Neural cell (in vitro differentiated cells): Measurements from ENCODE around the gene OR6X1. TPM values are rescaled to one million over a fixed set of nuclear protein-coding genes. Genes with fewer than 3 reads are reported as not detected.

Source experiments
- H2AFZ ChIP-seq: fragments of 200-600, 300-800 bp; sonication (generic), shearing (Covaris generic); 2 replicates; pipeline ENCODE4 v1.6.0; 2014; ENCODE audit warnings: low read depth, mild to moderate bottlenecking, antibody characterized with exemption, low read length, moderate library complexity
- H3F3A ChIP-seq: fragments of 200-600 bp; shearing (Covaris generic); 2 replicates; pipeline ENCODE4 v1.6.1; 2016; ENCODE audit warnings: mild to moderate bottlenecking, moderate library complexity, mixed read lengths, antibody characterized with exemption, low read length; ENCODE audit not compliant: insufficient read depth, poor library complexity, severe bottlenecking
- H3K27ac ChIP-seq: fragments of 200-600, 300-800 bp; sonication (generic), shearing (Covaris generic); 2 replicates; pipeline ENCODE4 v1.5.1; 2014; ENCODE audit warnings: mild to moderate bottlenecking, low read length, moderate library complexity
- H3K27me3 ChIP-seq: fragments of 300-800, 200-600 bp; sonication (generic), shearing (Covaris generic); 2 replicates; pipeline ENCODE4 v1.6.0; 2014; ENCODE audit warnings: mild to moderate bottlenecking, low read depth, low read length, moderate library complexity; ENCODE audit not compliant: insufficient read depth
- H3K36me3 ChIP-seq: fragments of 300-800, 200-600 bp; sonication (generic), shearing (Covaris generic); 2 replicates; pipeline ENCODE4 v1.5.1; 2014; ENCODE audit warnings: mild to moderate bottlenecking, antibody characterized with exemption, low read length, moderate library complexity; ENCODE audit not compliant: insufficient read depth
- H3K4me2 ChIP-seq: fragments of 300-800, 200-600 bp; sonication (generic), shearing (Covaris generic); 2 replicates; pipeline ENCODE4 v1.6.0; 2014; ENCODE audit warnings: mild to moderate bottlenecking, low read length
- H3K4me3 ChIP-seq: fragments of 300-800, 200-600 bp; sonication (generic), shearing (Covaris generic); 2 replicates; pipeline ENCODE4 v1.5.1; 2014; ENCODE audit warnings: mild to moderate bottlenecking, low read length, moderate library complexity
- H3K79me2 ChIP-seq: fragments of 200-600 bp; shearing (Covaris generic); replicated peaks from 2 replicates; pipeline ENCODE4 v1.6.0; 2014; ENCODE audit warnings: mild to moderate bottlenecking, low read length, moderate library complexity; ENCODE audit not compliant: insufficient read depth
- H3K9ac ChIP-seq: fragments of 300-800, 200-600 bp; sonication (generic), shearing (Covaris generic); 2 replicates; pipeline ENCODE4 v1.6.1; 2016; ENCODE audit warnings: mild to moderate bottlenecking, low read length, mixed read lengths
- H3K9me2 ChIP-seq: fragments of 200-600 bp; shearing (Covaris generic); 2 replicates; pipeline ENCODE4 v1.6.1; 2016; ENCODE audit warnings: mild to moderate bottlenecking, low read length, mixed read lengths; ENCODE audit not compliant: insufficient read depth
- H3K9me3 ChIP-seq: fragments of 200-600, 300-800 bp; sonication (generic), shearing (Covaris generic); 2 replicates; pipeline ENCODE4 v1.6.1; 2016; ENCODE audit warnings: mild to moderate bottlenecking, mixed run types, low read length, moderate library complexity, mixed read lengths
- H4K20me1 ChIP-seq: fragments of 200-600 bp; shearing (Covaris generic); 2 replicates; pipeline ENCODE4 v1.6.1; 2016; ENCODE audit warnings: mild to moderate bottlenecking, mixed run types; ENCODE audit not compliant: insufficient read depth
- CTCF ChIP-seq: fragments of 450-650 bp; IDR thresholded peaks from 2 replicates; pipeline ENCODE4 v1.5.1; 2014; ENCODE audit warnings: antibody characterized with exemption, mild to moderate bottlenecking, moderate library complexity; ENCODE audit not compliant: poor library complexity, severe bottlenecking
- EP300 ChIP-seq: fragments of 450-650 bp; conservative IDR thresholded peaks from 2 replicates; pipeline ENCODE4 v1.6.1; 2014; ENCODE audit warnings: antibody characterized with exemption, mild to moderate bottlenecking, moderate library complexity; ENCODE audit not compliant: poor library complexity, severe bottlenecking
- EZH2 ChIP-seq: fragments of 200-600, 300-800 bp; shearing (Covaris generic), sonication (generic); IDR thresholded peaks from 2 replicates; pipeline ENCODE4 v1.6.1; 2014; ENCODE audit warnings: antibody characterized with exemption, low read length, borderline replicate concordance, mild to moderate bottlenecking; ENCODE audit not compliant: insufficient read depth, poor library complexity, severe bottlenecking
- MXI1 ChIP-seq: fragments of 450-650 bp; conservative IDR thresholded peaks from 2 replicates; pipeline ENCODE4 v1.6.1; 2014; ENCODE audit warnings: antibody characterized with exemption, mild to moderate bottlenecking; ENCODE audit not compliant: poor library complexity, severe bottlenecking
- POLR2AphosphoS5 ChIP-seq: IDR thresholded peaks from 2 replicates; pipeline ENCODE4 v1.6.1; 2012
- RAD21 ChIP-seq: fragments of 450-650 bp; conservative IDR thresholded peaks from 2 replicates; pipeline ENCODE4 v1.6.1; 2014; ENCODE audit warnings: antibody characterized with exemption, mild to moderate bottlenecking, moderate library complexity
- REST ChIP-seq: IDR thresholded peaks from 2 replicates; pipeline ENCODE4 v1.6.1; 2012; ENCODE audit warnings: borderline replicate concordance
- SMC3 ChIP-seq: fragments of 450-650 bp; conservative IDR thresholded peaks from 2 replicates; pipeline ENCODE4 v1.6.1; 2014; ENCODE audit warnings: antibody characterized with exemption, mild to moderate bottlenecking, moderate library complexity; ENCODE audit not compliant: poor library complexity
- TAF1 ChIP-seq: IDR thresholded peaks from 2 replicates; pipeline ENCODE4 v1.6.1; 2012; ENCODE audit warnings: low read depth
- polyA plus RNA-seq: library from polyadenylated mRNA; depleted of rRNA; stranded (reverse); fragments of >200 nt; gene quantifications from 2 replicates; pipeline ENCODE4 v1.2.3, GENCODE V29; 2014

OR6X1 gene
- polyA plus RNA-seq, 1 donor from 2014 or later, result not detected

DNA sequence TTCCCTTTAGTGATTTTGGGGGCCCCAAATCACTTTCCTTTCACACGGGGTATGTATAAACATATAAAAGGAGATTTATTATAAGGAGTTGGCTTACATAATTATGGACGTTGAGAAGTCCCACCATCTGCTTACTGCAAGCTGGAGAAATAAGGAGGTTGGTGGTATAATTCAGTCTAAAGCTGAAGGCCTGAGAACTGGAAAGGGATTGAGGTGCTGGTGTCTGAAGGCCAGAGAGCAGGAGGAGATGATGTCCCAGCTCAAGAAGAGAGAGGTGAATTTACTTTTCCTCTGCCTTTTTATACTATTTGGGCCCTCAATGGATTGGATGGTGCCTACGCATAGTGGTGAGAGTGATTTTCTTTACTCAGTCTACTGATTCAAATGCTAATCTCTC, 11.6 kb downstream of the OR6X1 start:
- peaks cover 21% of the 10 kb centered on the region for H3K79me2 ChIP-seq
- no peaks in the 10 kb centered on the region for H3K36me3 ChIP-seq
- TF ChIP-seq CTCF, result no peak
- no peak for TF ChIP-seq EP300
- no peak for TF ChIP-seq SMC3
- TF ChIP-seq REST, result no peak
- no peak for TF ChIP-seq RAD21
- TF ChIP-seq EZH2, result no peak
- TF ChIP-seq POLR2AphosphoS5, result no peak
- TF ChIP-seq TAF1, result peak; percentile 2
- H3K4me2 ChIP-seq, result peak overlapping the region; percentile 91
- peak overlapping the region; percentile 82 for H3K9ac ChIP-seq
- no peaks in the 10 kb centered on the region for H3K27me3 ChIP-seq
- H2AFZ ChIP-seq, result peak overlapping the region; percentile 91
- peak overlapping the region; percentile 86 for H3K27ac ChIP-seq
- H3F3A ChIP-seq, result no peaks in the 10 kb centered on the region
- no peaks in the 10 kb centered on the region for H3K9me2 ChIP-seq
- H3K4me3 ChIP-seq, result peak overlapping the region; percentile 89
- H4K20me1 ChIP-seq, result no peaks in the 10 kb centered on the region
- H3K9me3 ChIP-seq, result no peaks in the 10 kb centered on the region

DNA sequence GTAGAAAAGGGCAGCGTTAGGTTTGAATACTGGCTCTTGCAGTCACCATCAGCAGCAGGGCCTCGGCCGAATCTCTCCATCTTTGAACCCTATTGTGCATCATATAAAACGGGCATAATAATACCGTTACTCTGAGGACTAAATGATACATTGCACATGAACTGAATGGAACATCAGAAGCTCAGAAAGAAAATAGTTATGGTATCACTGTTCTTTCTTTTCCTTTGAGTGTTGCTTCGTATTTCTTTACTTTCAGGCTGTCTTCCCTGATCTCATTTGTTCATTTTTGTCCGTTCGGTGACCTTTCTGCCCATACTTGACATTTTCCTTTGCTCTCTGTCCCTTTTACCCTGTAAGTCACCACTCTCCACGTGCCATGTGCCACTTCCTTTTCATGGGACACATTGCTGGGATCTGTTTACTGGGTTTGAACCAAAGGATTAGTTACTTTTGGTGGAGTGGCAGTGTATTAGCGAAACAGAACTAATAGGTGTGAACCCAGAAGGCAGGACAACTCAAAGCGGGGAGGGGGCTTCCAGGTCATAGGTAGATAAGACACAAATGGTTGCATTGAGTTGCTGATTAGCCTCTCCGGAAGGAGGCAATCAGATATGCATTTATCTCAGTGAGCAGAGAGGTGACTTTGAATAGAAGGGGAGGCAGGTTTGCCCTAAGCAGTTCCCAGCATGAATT, 12.1 kb downstream of the OR6X1 start:
- peak overlapping the region; percentile 91 for H3K4me2 ChIP-seq
- peak overlapping the region; percentile 89 for H3K4me3 ChIP-seq
- no peaks in the 10 kb centered on the region for H3K9me3 ChIP-seq
- H3K36me3 ChIP-seq, result no peaks in the 10 kb centered on the region
- peak overlapping the region; percentile 91 for H2AFZ ChIP-seq
- peak overlapping the region; percentile 82 for H3K9ac ChIP-seq
- no peak for TF ChIP-seq CTCF
- no peak for TF ChIP-seq SMC3
- TF ChIP-seq RAD21, result no peak
- TF ChIP-seq REST, result peak; percentile 29
- no peak for TF ChIP-seq POLR2AphosphoS5
- no peak for TF ChIP-seq EZH2
- TF ChIP-seq EP300, result no peak
- peak; percentile 36 for TF ChIP-seq MXI1
- peak; percentile 18 for TF ChIP-seq TAF1
- H3K27me3 ChIP-seq, result no peaks in the 10 kb centered on the region
- H3K9me2 ChIP-seq, result no peaks in the 10 kb centered on the region
- H3K27ac ChIP-seq, result peak overlapping the region; percentile 86
- H3K79me2 ChIP-seq, result peaks cover 21% of the 10 kb centered on the region
- no peaks in the 10 kb centered on the region for H4K20me1 ChIP-seq
- H3F3A ChIP-seq, result no peaks in the 10 kb centered on the region
